ENCODE results near the gene CRY2. TPM values are rescaled to one million over a fixed set of nuclear protein-coding genes. Genes with fewer than 3 reads are reported as not detected.

CRY2 gene
- total and polyA plus RNA-seq, 2 experiments from 2014 or later, result 9.5 to 15.4 TPM

- no peak for TF ChIP-seq ZNF462 (CRISPR knock-in tag; IDR thresholded peaks at IDR 0.05)
- no peak for TF ChIP-seq POLR2AphosphoS5 (IDR thresholded peaks at IDR 0.05; ENCODE audit: low read depth)
- TF ChIP-seq REST (IDR thresholded peaks at IDR 0.05; ENCODE audit: unreplicated experiment), result no peak
- no peak for TF ChIP-seq STAT1 (IDR thresholded peaks at IDR 0.05; ENCODE audit: unreplicated experiment)
Observed at GRCh38 chr11:45870706-45871105, 23.4 kb downstream of the CRY2 start (continued).

- Histone ChIP-seq H3K36me3 (ENCODE audit: insufficient read depth) (no peaks in the 10 kb centered on the region; the same call in 1 of the 2 replicates), H3K27ac (ENCODE audit: low read depth) (no peak overlapping the region), H3K79me2 (replicated peaks; ENCODE audit: insufficient read depth) (no peaks in the 10 kb centered on the region), H3K4me1 (ENCODE audit: insufficient read depth) (peaks cover 18% of the 10 kb centered on the region), H3K4me2 (no peak overlapping the region), H3K27me3 (ENCODE audit: insufficient read depth) (no peaks in the 10 kb centered on the region), H3K4me3 (no peak overlapping the region), H2AFZ (no peak overlapping the region), H3F3A (replicated peaks; ENCODE audit: low read depth) (peaks cover 4% of the 10 kb centered on the region; the same call in 1 of the 2 replicates), H4K20me1 (replicated peaks; ENCODE audit: insufficient read depth) (no peaks in the 10 kb centered on the region), H3K9me2 (ENCODE audit: insufficient read depth) (no peaks in the 10 kb centered on the region)
- no peak overlapping the region for H3K27ac Mint-ChIP-seq
- H3K27me3 Mint-ChIP-seq (ENCODE audit: insufficient read depth, low read depth, poor library complexity), result peaks cover 1% of the 10 kb centered on the region
- no peak for DNase-seq (ENCODE audit: low spot score)
- H3K9me3 Mint-ChIP-seq, result no peaks in the 10 kb centered on the region
- peaks cover 11% of the 10 kb centered on the region; the same call in 2 of the 3 replicates for H3K36me3 Mint-ChIP-seq (ENCODE audit: low read depth)
- H3K4me1 Mint-ChIP-seq, result peaks cover 23% of the 10 kb centered on the region
- no peak for ATAC-seq
- no peak overlapping the region for H3K4me3 Mint-ChIP-seq
- TF ChIP-seq ZNF331 (CRISPR knock-in tag; IDR thresholded peaks at IDR 0.05; ENCODE audit: low read depth), result no peak
- TF ChIP-seq ZNF462 (CRISPR knock-in tag; IDR thresholded peaks at IDR 0.05), result no peak
- TF ChIP-seq POLR2AphosphoS5 (IDR thresholded peaks at IDR 0.05; ENCODE audit: low read depth), result no peak
Observed at GRCh38 chr11:45871638-45872037, 24.4 kb downstream of the CRY2 start.

All from GM23338 (cell line).